AG10803 (cell line): Measurements from ENCODE around the gene RRBP1.

Experiments used
- DNase-seq: peaks from one replicate; pipeline ENCODE4 v3.0.0; 2010; ENCODE audit warnings: low read depth
- H3K4me3 ChIP-seq: 2 replicates; pipeline ENCODE4 v1.5.1; 2011; ENCODE audit warnings: mild to moderate bottlenecking, low read length, control low read depth
- TF ChIP-seq, protein P1 (sequence below): conservative IDR thresholded peaks from 2 replicates; pipeline ENCODE4 v1.5.1; 2011; ENCODE audit warnings: mild to moderate bottlenecking, low read length, control low read depth, inconsistent platforms

The RRBP1 gene

GRCh38 chr20:17687800-17688199 lies 5.8 kb upstream of the RRBP1 start:
- no peak for DNase-seq
- TF ChIP-seq, protein P1, sequence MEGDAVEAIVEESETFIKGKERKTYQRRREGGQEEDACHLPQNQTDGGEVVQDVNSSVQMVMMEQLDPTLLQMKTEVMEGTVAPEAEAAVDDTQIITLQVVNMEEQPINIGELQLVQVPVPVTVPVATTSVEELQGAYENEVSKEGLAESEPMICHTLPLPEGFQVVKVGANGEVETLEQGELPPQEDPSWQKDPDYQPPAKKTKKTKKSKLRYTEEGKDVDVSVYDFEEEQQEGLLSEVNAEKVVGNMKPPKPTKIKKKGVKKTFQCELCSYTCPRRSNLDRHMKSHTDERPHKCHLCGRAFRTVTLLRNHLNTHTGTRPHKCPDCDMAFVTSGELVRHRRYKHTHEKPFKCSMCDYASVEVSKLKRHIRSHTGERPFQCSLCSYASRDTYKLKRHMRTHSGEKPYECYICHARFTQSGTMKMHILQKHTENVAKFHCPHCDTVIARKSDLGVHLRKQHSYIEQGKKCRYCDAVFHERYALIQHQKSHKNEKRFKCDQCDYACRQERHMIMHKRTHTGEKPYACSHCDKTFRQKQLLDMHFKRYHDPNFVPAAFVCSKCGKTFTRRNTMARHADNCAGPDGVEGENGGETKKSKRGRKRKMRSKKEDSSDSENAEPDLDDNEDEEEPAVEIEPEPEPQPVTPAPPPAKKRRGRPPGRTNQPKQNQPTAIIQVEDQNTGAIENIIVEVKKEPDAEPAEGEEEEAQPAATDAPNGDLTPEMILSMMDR = no peak
- no peak overlapping the region for H3K4me3 ChIP-seq

DNA sequence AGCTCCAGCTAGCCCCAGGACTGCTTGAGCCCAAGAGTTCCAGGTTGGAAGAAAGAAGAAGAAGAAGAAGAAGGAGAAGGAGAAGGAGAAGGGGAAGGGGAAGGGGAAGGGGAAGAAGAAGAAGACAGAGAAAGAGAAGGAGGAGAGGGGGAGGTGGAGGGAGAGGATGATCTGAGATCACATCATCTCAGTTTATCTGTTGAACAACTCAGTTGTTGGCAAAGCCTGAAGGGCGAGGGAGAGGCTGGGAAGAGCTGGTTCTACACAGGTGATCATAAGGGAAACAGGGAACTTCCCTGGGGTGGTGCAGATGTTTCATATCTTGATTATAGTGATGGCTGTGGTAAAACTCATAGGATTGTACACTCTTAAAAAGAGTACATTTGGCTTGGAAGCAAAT lies 3.1 kb upstream of the RRBP1 start:
- TF ChIP-seq, protein P1 = no peak
- H3K4me3 ChIP-seq = no peak overlapping the region
- DNase-seq = no peak

- TF ChIP-seq, protein P1 = no peak
- DNase-seq = no peak
- no peak overlapping the region for H3K4me3 ChIP-seq
These were observed 2.2 kb upstream of the RRBP1 start for GRCh38 chr20:17684077-17684888.

GRCh38 chr20:17683218-17684076 lies 1.4 kb upstream of the RRBP1 start:
- no peak overlapping the region for H3K4me3 ChIP-seq
- no peak for DNase-seq
- TF ChIP-seq, protein P1 = no peak

DNA sequence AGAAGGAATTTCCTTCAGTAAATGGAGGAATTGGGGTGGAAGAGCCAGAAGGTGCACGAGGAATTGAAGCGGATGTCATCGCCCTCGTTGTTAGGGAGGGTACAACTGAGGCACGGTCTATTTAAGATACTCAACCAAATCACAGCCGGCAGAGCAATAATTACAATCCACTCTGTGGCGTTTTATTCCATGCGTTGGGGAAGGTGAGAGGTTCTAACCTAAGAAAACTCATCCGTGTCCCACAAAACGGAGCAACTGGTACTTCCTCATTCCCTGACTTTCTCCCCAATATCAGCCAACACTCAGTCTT lies 802 bp upstream of the RRBP1 start:
- DNase-seq = no peak
- peak overlapping the region; percentile 68 for H3K4me3 ChIP-seq
- TF ChIP-seq, protein P1 = no peak

DNA sequence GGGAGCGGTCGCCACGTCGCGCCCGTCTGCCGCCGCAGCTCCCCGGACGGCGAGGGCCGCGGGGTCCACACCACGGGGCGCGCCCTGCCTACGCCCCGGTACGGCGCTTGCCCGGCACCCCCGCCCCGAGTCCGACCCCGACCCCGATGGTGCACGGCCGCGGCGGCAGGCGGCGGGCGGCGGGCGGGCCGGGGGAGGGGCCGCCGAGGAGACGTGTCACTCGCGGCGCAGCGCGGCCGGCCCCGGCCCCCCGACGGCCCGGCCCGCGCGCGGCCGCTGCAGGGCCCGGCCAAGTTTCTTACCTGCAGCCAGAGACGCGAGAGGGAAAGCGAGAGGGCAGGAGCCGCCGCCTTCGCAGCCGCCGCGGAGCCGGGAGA lies 328 bp downstream of the RRBP1 start:
- H3K4me3 ChIP-seq = peak overlapping the region; percentile 80
- DNase-seq = no peak
- TF ChIP-seq, protein P1 = no peak
